H4 (cell line): ENCODE measurements around the gene STAC. TPM values are rescaled to one million over a fixed set of nuclear protein-coding genes. Genes with fewer than 3 reads are reported as not detected.
"Not testable (repeated sequence)": the region's sequence is repeated elsewhere in the genome, so short reads cannot be mapped to it uniquely, and the experiment has no call there.

Experiments used
- DNase-seq: peaks from one replicate; pipeline ENCODE4 v3.0.0-alpha.2; 2015; ENCODE audit warnings: low spot score
- total RNA-seq: library from RNA; depleted of rRNA; stranded (reverse); fragments of >200 nt; shearing (Covaris generic); gene quantifications from 2 replicates; pipeline ENCODE4 v1.2.3, GENCODE V29; 2014

STAC gene
- total RNA-seq, 1 experiment from 2014 or later, result 5.2 TPM

- DNase-seq, result no peak
These were observed 31.3 kb downstream of the STAC start for GRCh38 chr3:36411587-36411986.

- DNase-seq, result no peak
These were observed 36.3 kb downstream of the STAC start for GRCh38 chr3:36416599-36416998.

- DNase-seq, result no peak
These were observed 36.9 kb downstream of the STAC start for GRCh38 chr3:36417237-36417636.

DNA sequence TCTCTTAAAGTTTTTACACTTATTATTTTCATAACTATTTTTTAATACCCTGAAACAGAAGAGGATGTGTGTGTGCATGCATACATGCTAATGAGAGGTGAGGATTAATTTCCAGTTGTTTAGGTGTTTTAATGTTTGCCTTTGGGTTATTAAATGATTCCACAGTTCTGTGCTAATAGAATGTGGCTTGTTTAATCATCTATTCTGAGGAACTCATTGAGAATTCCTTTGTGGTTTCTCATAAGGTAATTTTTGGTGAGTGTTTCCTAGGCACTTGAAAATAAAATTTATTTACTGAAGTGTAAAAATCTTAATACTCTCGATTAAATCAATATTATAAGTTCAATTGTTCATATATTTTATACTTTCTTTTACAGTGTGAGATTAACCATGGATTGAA is 38.0 kb downstream of the STAC start:
- DNase-seq, result no peak

GRCh38 chr3:36428445-36428844 is 48.1 kb downstream of the STAC start:
- no peak for DNase-seq

- no peak for DNase-seq
These were observed 49.7 kb downstream of the STAC start for GRCh38 chr3:36429986-36430485.

- no peak for DNase-seq
These were observed 53.2 kb downstream of the STAC start for GRCh38 chr3:36433511-36433910.

GRCh38 chr3:36434687-36435426 is 54.6 kb downstream of the STAC start:
- no peak for DNase-seq

- DNase-seq, result no peak
These were observed 62.9 kb downstream of the STAC start for GRCh38 chr3:36443028-36443686.

DNA sequence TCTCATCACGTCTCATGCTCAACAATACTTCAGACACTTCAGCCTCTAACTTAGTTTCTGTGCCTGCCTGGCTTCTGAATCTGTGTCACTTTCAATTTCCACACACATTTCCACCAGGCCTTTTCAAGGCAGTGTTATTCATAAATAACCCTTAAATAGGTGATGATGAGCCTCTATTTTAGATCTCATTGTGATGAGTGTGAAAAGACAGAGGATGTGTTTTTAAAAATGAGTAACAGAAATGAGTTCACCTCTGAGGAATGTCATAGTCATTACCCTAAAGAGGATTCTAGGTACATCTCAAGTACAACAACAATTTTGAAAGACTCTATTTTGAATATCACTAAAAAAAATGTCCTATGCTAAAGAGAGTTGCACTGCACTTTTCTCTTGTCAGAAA is 64.6 kb downstream of the STAC start:
- DNase-seq, result no peak

GRCh38 chr3:36446276-36446675 is 66.0 kb downstream of the STAC start:
- DNase-seq, result no peak

DNA sequence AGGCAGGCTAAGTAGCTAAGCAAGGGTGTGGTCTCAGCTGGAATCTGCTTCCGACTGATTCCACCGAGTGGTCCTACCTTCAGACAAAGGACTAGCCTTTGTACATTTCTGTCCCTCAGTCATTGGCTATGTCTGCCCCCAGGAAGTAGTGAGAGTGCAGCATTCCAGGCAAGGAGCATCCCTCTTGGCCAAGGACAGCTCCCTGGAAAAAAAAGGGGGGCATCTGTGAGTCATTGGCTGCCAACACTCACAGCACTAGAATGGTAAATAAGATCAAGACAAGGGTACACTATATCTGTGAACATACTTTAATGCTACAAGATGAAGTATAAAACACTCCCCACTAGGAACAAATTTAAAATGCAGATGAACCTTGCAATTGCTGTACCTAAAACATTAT is 66.8 kb downstream of the STAC start:
- DNase-seq, result no peak

DNA sequence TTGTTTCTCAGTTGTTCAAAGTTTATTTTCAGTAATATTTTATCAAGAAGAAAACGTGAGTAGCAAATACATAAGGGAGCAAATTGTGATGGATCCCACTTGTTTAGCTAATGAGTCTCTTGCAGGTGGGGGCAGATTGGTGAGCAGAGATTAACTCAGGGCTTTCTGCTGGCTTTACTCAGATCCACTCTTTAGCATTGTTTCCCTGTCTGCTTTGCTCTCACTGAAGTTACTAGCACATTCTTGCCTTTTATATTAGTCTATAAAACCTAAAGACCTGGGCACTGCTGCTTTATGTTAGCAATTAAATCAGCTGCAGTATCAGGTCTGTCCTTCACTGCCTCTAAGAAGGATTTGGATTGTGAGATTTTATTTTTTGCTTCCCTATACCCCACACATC is 71.5 kb downstream of the STAC start:
- DNase-seq, result no peak

- DNase-seq, result not testable (repeated sequence)
These were observed 72.9 kb downstream of the STAC start for GRCh38 chr3:36453213-36453612.

DNA sequence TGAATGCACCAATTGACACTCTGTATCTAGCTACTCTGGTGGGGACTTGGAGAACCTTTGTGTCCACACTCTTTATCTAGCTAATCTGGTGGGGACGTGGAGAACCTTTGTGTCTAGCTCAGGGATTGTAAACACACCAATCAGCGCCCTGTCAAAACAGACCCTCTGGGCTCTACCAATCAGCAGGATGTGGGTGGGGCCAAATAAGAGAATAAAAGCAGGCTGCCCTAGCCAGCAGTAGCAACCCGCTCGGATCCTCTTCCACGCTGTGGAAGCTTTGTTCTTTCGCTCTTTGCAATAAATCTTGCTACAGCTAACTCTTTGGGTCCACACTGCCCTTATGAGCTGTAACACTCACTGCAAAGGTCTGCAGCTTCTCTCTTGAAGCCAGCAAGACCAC is 73.6 kb downstream of the STAC start:
- not testable (repeated sequence) for DNase-seq

DNA sequence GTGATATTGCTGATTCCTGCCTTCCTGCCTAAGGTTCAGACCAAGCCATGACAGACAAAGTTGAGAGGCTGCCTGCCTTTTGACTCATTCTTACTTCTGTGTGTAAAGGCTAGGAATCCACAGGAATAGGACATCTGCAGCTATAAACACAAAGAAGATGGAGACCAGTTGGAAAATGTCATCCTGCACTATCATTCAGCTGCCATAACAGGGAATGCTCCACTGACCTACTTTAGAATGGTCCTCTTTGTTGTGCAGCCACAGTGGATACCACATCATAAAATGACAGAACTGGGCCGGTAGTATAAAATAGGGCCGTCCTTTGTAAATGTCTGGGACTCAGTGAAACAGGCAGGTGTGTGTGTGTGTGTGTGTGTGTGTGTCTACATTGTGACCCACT is 75.1 kb downstream of the STAC start:
- DNase-seq, result no peak

GRCh38 chr3:36456784-36457183 is 76.5 kb downstream of the STAC start:
- DNase-seq, result no peak

DNA sequence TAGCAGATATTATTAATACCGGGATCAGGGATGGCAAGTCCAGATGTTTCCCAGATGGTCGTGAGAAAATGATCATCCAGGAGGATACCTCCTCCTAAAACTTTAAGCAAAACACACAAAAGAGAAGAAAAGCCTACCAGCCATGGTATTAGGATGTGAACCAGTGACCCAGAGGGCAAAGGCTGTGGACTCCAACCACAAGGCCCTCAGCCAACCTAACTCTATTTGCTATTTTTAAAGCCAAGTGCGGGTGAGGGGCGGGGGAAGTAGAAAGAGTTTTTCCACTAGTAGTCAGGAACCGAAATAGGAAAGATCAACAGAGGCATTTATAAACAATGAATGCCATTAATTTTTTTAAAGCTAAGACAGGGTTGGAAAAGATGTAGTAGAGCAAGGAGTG is 77.4 kb downstream of the STAC start:
- DNase-seq, result no peak

- no peak for DNase-seq
These were observed 78.9 kb downstream of the STAC start for GRCh38 chr3:36459177-36459576.

DNA sequence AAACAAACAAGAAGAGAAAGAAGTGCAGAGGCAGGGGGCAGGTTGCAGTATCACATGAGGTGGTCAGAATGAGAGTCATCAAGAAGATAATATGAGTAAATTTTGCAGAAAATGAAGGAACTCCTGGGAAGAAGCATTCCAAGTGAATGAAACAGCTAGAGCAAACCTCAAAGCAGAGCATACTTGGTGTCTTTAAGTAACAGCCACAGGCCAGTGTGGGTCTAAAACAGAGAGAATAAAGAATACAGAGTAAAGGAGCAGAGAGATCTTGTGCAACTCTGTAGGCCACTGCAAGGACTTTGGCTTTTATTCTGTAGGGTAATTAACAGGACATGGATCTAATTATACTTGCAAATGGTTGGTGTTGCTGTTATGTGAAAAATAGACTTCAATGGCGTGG is 81.3 kb downstream of the STAC start:
- DNase-seq, result no peak

DNA sequence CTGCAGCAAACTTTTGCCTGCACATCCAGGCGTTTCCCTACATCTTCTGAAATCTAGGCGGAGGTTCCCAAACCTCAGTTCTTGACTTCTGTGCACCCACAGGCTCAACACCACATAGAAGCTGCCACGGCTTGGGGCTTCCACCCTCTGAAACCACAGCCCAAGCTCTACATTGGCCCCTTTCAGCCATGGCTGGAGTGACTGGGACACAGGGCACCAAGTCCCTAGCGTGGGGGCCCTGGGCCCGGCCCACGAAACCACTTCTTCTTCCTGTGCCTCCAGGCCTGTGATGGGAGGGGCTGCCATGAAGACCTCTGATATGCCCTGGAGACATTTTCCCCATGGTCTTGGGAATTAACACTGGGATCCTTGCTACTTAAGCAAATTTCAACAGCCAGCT is 91.7 kb downstream of the STAC start:
- not testable (repeated sequence) for DNase-seq

DNA sequence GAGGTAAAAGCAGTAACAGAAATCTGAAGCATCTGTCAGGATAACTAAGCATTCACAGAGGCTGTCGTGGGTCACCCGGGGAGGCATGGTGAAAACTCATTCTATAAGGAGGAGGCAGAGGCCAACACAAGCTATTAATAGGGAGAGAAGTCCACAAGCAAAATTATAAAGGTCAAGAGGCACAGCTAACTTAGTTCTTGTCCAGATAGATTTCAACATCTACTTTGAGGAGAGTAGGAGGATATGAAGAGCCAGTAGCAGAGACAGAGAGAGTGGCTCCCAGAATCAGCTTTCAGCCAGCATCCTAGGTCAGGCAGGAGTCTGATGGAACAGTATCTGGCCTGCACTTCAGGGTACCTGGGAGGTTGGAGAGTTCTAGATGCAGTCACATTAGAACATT is 95.3 kb downstream of the STAC start:
- DNase-seq, result no peak

- DNase-seq, result no peak
These were observed 96.1 kb downstream of the STAC start for GRCh38 chr3:36476286-36476942.
